COLO668 (cell line): ENCODE measurements around the gene MLLT3.

Experiments used
- DNase-seq: peaks from one replicate; lab custom pipeline; 2025; ENCODE audit not compliant: unreplicated experiment; lab: John Stamatoyannopoulos, UW

Gene MLLT3

DNA sequence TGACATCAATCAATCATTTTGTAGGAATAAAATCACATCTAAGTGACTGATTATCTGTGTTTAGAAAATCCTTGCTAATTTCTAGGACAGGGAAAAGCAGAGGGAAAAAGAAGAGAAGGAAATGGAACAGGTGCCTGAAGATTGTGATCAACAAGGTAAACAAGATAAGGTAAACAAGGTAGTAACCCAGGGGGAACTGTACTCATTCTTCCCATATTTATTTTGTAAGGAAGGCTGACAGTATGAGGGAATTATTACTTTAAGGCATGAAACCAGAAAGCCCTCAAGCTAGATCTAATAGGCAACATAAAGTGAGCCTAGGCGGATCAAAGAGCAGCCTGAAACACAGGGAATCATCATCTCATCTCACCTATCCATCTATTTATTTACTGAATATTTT lies 231.1 kb downstream of the MLLT3 start:
- no peak for DNase-seq

DNA sequence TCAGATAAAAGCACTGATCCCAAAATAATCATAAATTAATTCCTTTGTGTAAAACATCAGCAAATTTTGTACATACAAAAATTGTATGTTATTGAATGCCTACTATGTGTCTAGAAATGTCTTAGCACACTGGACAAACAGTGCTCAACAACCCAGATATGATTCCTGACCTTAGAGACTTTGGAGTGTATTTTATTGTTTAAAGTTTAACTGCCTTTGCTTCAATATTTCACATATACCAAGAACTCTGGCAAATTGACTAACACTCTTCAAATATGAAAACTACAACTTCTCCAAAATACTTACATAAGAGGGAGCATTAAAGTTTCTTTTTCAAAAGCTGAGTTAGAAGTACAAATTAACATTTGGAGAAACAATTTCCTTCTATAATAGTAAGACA lies 231.9 kb downstream of the MLLT3 start:
- no peak for DNase-seq

DNA sequence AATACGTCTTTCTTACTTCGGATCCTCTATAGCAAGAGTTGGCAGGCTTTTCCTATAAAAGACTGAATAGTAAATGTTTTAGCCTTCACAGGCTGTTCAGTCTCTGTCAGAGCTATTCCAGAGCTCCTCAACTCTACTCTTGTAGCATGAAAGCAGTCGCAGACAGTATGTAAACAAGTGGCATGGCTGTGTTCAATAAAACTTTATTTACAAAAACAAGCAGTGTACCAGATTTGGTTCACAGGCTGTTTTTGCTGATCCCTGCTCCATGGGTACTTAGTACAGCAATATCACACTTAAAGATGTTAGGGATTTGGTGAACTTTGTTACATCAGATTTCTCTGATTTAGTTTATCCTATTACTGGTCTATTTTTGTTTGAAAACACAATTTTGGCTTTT lies 235.2 kb downstream of the MLLT3 start:
- DNase-seq, result no peak

DNA sequence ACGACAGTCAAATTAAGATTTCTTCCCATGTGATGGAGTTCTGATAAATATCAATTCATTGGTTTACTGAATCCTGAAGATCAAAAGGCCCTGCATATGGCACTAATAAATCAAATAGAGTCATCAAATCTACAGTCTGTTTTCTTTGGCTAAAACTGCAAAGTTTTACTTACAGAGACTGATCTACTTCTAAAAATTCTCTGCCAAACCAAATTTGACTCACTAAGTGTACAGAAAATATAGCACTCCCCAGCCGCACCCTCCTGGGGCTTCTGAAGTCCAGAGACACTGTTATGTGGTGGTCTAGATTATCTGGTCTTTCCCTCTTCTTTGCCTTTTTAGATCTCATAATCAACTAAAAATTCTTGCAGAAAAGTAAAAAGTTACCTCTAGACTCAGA lies 237.7 kb downstream of the MLLT3 start:
- no peak for DNase-seq

DNA sequence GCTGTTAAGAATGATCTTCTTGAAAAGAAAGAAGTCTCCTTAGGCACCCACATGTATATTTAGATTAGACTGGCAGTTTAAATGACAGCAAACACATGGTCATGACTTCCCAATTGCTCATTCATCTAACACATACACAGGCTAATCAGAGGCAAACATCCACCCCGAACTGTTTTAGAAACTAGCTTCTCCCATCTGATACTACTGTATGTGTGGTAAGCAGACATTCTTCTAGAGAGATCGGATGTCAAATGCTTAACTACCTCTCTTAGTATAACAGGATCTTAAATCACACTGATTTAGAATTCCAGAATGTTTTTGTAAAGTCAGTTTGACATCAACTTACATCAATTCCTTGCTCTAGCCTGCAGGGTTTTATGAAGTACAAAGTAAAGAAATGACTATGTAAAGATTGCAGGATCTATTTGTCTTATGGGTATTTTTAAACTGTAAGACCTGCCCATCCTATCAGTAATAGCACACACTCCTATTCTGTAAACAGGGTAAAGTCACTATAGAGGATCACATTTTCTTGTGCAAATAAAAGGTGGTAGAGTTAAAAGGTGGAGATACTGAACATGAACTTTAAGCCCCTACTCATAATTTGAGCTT lies 239.7 kb downstream of the MLLT3 start:
- DNase-seq, result peak; percentile 16

DNA sequence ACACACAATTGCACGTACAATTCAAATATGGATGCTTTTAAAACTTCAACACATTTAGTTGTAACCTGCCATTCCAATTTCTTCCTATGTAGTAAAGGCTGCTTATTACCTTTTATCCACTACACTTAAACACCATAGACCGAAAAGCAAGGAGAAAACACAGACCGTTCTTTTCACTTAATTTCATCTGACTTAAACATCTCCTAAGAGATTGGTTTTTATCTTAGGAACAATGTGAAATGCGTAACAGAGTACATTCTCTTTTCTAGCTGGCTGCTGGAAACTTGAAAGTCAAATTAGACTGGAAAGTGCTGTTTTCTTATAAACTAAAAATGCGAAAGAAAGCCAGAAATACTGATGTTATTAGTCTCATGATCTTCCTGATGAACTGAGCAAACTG lies 241.8 kb downstream of the MLLT3 start:
- DNase-seq, result no peak

DNA sequence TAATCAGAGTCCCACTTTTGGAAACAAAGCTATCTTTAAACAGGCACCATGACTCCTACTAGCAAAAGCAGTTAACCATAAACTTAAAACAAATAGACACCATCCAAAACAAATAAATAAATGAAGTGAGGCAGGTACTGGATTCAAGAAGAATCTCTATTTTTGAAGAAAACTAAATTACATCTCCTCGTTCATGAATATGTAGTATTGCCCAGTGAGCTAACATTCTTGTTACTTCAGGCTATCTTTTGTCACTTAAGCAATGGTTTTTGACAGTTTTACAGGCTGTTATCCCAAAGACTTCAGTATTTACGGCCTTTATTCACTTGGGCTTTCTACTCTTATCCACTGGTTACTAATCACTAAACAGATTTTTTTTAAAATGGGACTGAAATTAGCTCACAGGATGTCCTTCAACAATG lies 242.5 kb downstream of the MLLT3 start:
- no peak for DNase-seq

DNA sequence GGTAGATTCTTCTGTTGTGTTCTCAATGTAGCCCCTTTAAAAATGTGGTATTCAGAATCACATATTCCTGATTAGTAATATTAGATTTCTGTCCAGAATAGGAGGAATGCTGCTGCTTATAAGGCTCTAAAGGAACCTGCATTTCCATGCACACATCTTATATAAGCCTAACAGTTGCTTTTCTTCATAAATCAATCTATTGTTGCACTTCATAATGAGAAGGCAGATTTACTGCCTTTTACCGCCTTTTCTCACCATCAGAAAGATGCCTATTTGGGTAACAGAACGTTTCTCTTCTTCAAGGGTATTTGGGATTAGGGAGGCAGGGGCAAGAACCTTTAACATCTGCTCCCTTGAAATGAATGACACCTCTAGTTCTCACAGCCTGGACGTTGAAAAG lies 243.4 kb downstream of the MLLT3 start:
- DNase-seq, result no peak

DNA sequence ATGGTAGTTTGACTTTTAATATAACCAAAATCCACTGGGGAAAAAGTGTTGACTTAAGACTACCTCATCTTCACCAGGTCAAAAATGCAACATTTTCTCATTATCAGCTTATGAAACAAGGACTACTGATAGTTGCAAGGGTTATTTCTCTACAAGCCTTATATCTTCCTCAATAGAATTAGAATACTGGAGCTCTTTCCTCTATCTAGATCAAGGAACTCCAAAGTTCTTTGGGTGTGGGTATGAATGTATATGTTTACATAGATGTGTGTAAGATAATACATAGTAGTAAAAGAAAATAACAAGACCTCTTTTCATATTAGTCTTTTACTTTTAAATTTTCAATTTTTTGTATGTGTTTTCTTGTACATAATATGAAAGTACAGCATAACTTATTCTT lies 244.5 kb downstream of the MLLT3 start:
- DNase-seq, result no peak

DNA sequence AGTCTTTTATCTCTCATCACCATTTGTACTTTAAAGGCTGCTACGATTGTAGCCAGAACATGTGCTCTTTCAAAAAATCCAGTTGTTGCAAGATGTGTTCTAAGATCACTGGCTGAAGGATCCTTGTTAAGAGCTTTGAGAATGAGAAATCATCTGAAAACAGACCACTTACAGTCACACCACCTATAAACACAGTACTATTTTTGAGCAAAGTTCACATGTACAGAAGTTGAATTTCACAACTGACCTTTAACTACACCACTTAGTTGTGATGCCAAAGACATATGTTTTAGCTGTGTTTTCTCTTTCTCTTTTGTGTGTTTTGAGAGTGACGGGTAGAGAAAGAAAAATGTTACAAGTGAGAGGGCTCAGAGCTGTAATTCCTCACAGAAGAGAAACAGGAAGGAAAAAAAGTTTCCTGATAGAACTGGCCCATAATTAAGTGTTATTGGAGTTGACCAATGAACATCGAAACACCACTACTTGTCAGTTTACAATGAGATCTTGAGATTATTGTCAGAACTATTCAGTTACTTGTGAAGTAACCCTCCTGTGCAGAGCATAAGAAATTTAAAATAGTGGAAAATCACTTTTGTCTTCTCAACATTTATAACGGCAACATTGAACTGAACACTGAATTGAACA lies 245.4 kb downstream of the MLLT3 start:
- no peak for DNase-seq

DNA sequence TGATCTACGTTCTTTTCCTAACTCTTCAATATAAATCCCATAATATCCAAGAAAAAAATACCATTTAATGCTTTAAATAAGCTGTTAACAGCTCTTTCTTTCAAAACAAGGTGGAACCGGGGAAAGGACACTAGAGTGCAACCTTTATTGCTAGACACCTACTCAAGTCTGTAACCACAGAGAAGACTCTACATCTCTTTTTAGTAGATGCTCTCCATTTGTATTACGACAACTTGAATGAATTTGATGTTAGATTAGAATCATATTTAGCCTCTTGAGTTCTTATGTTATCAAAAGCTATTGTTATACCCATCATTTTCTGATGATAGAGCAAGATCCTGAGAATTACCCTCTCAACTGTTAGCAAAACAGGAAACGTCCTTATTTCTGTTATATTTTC lies 246.3 kb downstream of the MLLT3 start:
- no peak for DNase-seq

DNA sequence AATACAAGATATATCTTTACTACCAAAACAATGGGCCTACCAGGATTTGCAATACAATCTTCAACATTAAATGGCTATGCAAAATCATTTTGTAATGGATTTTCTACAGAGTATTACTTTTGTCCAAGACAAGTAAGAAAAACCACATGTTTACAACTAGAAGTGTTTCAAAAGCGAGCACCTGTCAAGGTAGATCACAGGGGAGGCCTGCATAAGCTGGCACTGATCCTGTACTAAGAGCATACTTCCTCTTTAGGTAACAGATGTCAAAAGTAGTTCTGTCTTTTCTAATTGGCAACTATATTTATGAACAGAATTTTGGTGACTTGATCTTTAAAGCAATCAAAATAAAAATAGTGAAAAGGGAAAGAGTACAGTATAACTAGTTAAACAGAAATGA lies 249.0 kb downstream of the MLLT3 start:
- no peak for DNase-seq

DNA sequence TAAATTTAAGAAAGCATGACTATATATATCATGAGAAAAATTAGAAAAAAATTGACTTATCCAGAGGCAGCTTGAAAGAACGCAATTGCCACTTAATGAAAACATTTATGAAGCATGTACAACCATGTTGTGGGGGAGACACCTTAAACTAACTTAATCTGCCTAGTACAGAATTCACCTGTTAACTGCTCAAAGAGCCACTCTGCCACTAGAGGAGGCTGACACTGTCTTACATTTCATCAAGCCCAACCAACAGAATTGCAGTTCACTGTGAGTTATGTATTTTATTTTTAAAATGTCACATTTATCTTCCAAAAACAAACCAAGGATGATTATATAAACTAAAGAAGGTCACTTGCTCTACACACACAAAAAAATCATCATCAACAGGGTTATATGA lies 252.9 kb downstream of the MLLT3 start:
- DNase-seq, result no peak

DNA sequence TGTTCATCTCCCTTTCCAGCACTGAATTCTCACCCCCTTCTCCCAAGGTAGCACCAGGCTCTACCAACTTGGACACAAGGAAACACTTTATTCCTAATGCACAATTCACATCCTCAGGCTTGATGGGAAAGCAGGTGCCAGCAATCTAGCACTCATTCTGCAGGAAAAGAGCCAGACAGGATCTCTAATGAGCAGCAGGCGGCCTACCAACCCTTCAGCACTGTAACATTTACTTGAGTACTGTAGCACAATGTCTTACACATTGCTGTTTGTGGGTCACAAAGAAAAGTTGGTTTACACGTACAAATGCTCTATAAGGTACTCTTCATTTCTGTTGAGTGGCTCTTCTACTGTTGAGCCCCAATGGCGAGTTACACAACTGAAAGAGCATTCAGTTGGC lies 254.4 kb downstream of the MLLT3 start:
- DNase-seq, result no peak

DNA sequence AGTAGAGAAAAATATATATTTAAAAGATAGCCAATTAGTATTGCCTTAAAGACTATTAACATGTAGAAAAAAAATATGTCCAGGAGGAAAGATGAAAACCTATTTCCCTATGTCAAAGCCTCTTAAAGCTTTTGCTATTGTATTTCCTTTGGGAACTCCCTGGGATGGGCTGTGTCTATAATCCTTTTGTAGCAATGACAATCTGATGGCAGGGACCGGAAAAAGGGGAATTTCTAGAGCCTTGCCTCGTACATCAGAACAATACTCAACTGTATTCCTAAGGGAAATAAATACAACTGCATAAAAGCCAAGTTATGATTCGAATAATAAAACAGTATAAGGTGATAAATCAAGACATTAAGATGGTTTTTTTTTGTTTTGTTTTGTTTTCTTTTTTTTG lies 257.3 kb downstream of the MLLT3 start:
- no peak for DNase-seq

DNA sequence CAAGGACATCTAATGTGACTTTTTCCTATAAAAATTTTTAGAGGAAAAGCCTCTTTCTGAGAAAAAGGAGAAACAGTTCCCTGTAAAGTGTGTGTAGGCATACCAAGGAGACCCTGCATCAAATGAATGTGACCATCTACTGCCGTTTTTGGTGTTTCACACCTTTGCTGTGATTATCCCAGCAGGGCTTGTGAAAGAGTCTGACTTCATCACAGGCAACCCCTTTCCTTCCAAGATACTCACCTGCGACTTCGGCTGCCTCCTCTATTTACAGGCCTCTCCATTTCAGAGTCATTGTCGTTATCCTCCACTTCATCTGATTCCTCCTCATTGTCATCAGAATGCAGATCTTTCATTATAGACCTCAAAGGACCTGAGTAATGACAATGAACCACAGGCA lies 259.1 kb downstream of the MLLT3 start:
- no peak for DNase-seq

DNA sequence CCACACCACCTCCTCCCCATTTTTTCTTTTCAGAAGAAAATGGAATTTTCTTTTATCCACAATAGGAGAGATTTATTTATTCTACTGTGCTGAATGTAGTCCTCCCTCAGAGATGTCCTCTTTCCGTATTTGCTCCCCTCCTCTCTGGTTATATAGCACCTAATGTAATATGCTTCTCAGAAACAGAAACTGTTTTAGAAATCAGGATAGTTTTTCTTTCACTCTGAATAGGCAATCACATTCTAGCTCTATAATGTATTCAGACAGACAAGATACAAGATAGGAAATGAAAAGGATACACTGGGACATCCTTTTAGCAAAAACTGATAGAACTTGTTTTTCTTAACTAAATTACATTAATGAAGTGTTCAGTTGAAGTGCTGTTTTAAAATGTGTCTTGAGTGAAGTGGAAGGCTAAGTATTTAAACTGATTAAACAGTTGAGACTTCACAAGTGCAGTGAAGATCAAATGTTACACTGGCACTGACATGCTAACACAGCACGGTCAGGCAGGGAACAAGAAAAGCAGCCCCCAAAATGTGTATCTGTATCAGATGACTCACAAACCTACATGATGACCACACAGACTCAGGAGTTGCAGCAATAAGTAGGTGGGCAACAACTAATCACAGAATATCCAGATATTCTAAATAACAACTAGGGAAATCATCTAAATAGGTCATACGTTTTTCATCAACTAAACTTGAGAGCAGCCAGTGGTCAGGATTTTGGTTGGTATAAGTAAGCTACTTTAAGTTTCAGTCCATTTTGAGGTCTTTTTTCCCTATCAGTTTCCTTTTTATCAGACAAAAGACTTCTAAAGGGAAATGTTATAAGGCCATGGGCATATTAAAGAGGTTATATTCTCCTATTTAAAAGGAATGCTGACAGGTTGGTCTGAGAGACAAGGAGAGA lies 260.4 kb downstream of the MLLT3 start:
- no peak for DNase-seq

DNA sequence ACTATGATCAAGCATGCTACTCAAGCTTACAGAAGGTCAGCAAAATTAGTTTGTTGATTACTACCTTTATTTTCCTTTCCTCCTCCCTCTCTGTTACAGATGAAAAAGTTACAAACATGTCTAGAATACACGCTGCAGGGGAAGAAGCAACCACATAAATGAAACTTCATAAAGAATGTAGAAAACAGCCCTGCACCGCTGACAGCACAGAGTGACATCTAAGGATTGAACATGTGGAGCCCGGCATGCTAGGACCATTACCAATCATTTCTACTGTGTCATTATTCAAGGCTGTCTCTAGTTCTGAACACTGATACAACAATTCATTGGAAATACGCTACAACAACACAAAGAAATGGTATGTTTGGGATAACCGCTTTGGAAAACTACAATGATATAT lies 261.1 kb downstream of the MLLT3 start:
- no peak for DNase-seq

DNA sequence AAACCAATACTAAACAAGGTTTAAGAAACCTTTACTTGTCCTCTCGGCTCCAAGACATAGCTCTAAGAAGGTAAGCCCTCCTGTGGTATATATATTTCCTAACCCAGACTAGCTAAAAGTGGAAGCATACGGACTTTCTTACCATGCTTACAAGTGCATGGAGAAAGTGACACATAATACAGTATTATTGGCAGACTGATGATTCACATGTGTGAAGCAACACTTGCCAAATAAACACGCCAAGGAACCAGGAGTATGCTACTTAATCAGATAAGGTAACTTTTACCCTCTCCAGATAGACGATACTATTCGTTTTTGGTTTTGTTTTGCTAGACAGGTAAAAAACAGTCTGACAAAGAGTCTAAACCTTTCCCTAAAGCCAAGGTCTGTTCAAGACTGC lies 264.1 kb downstream of the MLLT3 start:
- no peak for DNase-seq

DNA sequence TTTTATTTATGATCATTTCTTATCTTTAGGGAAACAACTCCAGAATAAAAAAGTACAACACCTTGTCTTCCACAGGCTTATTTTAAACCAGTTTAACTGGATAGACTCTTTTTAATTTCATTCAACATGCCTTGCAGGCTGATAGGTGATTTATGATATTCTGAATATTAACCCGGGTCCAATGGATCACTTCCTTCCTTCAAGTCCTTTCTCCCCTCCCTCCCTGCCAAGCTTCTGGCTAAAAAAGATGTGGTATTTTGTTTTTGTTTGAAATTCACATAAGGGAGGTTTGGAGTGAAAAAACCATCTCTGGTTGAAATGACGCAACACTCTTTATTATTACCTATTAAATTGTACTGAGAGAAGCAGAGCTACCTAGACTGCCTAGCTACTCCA lies 265.3 kb downstream of the MLLT3 start:
- DNase-seq, result no peak

DNA sequence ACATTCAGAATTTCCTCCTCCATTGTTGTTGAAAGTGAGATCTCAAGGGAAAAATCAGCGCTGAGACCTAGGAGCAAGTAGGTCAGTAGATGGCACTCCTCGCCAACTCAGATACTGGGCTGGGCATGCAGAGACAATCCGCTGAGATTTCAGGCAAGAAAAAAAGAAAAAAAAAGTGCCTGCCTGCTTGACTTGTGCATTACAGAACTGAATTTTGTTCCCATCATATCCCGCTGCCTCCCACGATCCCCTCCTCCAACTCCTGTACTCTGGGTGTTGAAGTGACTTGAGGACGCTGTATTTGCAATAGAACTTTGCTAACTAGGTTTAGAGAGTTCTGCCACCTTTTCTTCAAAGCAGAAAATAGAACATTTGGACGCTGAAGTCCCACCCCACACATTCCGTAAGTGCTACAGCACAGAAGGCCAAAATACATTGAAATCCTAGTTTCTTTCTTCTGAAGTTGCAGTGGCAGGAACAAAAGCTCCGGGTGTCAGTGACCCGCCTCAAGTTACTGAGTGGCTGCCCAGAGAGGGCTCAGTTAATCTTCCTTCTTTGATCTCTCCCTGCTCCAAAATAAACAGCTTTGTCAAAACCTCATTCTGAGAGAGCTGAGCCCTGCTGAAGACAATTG lies 265.8 kb downstream of the MLLT3 start:
- peak; percentile 53 for DNase-seq

DNA sequence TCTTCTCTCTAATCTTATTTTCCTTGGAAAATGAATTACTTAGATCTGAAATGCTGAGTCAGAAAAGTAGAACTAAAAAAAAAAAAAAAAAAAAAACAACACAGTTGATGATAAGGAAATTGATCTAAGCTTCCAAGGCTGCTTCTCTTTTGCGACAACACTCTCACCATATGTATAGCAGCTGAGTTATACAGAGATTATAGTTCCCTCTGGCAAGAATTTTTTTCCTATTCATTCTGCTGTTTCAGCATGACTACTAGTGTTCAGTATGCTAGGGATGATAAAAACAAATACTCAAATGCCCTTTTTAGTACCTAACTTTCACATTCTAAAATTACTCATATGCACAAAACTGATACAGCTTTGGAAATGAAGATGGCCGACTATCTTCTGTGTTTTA lies 267.3 kb downstream of the MLLT3 start:
- no peak for DNase-seq
